K562 (cell line): ENCODE data around the gene TRPV6. TPM values are rescaled to one million over a fixed set of nuclear protein-coding genes. Genes with fewer than 3 reads are reported as not detected.
A peak's percentile ranks its signal among the peaks of the same experiment; 100 is the strongest.

Experiments
- ATAC-seq: fragments of 200-7000 bp; cut with Tn5 transposase; 3 replicates; pipeline ENCODE4 v1.9.1; 2020; ENCODE audit warnings: moderate library complexity
- BruUV-seq: library from RNA; stranded (reverse); fragments of 400-500 nt; replicated peaks from 2 replicates; lab custom pipeline; 2021; lab: Mats Ljungman, UMichigan
- CTCF ChIA-PET: fragments of 300-600 bp; formaldehyde crosslinking; extraction: SDS; loops from one replicate; lab custom pipeline; 2021; ENCODE audit warnings: low intra/inter-chr PET ratio; lab: Yijun Ruan, JAX
- POLR2A ChIA-PET: fragments of 300-600, 350-650 bp; sonication (Branson Sonifier 250); formaldehyde crosslinking; extraction: SDS; loops from one replicate; lab custom pipeline; 2021; ENCODE audit warnings: antibody characterized with exemption, inconsistent platforms; lab: Yijun Ruan, JAX
- DNase-seq, 4 experiments: peaks; one replicate each; pipeline versions ENCODE4 v3.0.0 to v3.0.0-alpha.2; 2011 to 2018; ENCODE audit warnings: low spot score in 3 of 4, mixed read lengths in 3 of 4; ENCODE audit errors: extremely low read depth in 1 of 4
- FAIRE-seq: peaks from 2 replicates; lab custom pipeline; 2011; peaks lifted over from hg19 to GRCh38; lab: Jason Lieb, UNC
- H2AFZ ChIP-seq: 2 replicates; pipeline ENCODE4 v1.6.0; 2011; ENCODE audit warnings: low read depth, low read length, control low read depth, inconsistent platforms
- H3K27ac ChIP-seq: fragments of 200-600 bp; 3 replicates; pipeline ENCODE4 v1.8.0; 2011; ENCODE audit warnings: low read depth, mild to moderate bottlenecking, control low read depth, inconsistent platforms, low read length, moderate library complexity, mixed read lengths; ENCODE audit errors: extremely low read depth
- H3K27me3 ChIP-seq, 2 experiments: fragments of 300-600 bp in 1 of 2; 2 replicates in 1 of 2; 3 replicates in 1 of 2; pipeline versions ENCODE4 v1.6.0 to v1.8.0; 2011; ENCODE audit warnings: inconsistent platforms in 2 of 2, low read length in 2 of 2, mild to moderate bottlenecking in 1 of 2, mixed read lengths in 1 of 2, moderate library complexity in 1 of 2; ENCODE audit not compliant: control insufficient read depth in 2 of 2, insufficient read depth in 2 of 2
- H3K36me3 ChIP-seq: fragments of 300-600 bp; 3 replicates; pipeline ENCODE4 v1.8.0; 2011; ENCODE audit warnings: mild to moderate bottlenecking, low read length, inconsistent platforms; ENCODE audit not compliant: control insufficient read depth, insufficient read depth
- H3K4me1 ChIP-seq, 2 experiments: fragments of 200-600 bp in 1 of 2; replicated peaks in 1 of 2; 2 replicates in 1 of 2; 3 replicates in 1 of 2; pipeline versions ENCODE4 v1.5.1 to v1.8.0; 2011; ENCODE audit warnings: inconsistent platforms in 2 of 2, low read length in 2 of 2, mild to moderate bottlenecking in 1 of 2, mixed read lengths in 1 of 2, moderate library complexity in 1 of 2; ENCODE audit not compliant: control insufficient read depth in 2 of 2, insufficient read depth in 2 of 2
- H3K4me2 ChIP-seq: 2 replicates; pipeline ENCODE4 v1.6.1; 2011; ENCODE audit warnings: low read length, control low read depth, inconsistent platforms, mixed read lengths; ENCODE audit not compliant: insufficient read depth
- H3K4me3 ChIP-seq: fragments of 200-600 bp; sonication (generic), shearing (Covaris generic); 2 replicates; pipeline ENCODE4 v1.5.1; 2016; ENCODE audit warnings: control low read depth, inconsistent platforms
- H3K79me2 ChIP-seq: fragments of 200-600 bp; 3 replicates; pipeline ENCODE4 v1.8.0; 2011; ENCODE audit warnings: low read length, inconsistent platforms; ENCODE audit not compliant: control insufficient read depth, insufficient read depth
- H3K9ac ChIP-seq, 2 experiments: 2 replicates each; pipeline versions ENCODE4 v1.6.0 to v1.6.1; 2011; ENCODE audit warnings: low read depth in 2 of 2, low read length in 2 of 2, control low read depth in 1 of 2, inconsistent platforms in 1 of 2, mild to moderate bottlenecking in 1 of 2, mixed read lengths in 1 of 2; ENCODE audit not compliant: insufficient read depth in 1 of 2
- H3K9me1 ChIP-seq: one replicate; pipeline ENCODE4 v1.6.0; 2011; ENCODE audit warnings: inconsistent platforms, mild to moderate bottlenecking, low read length, moderate library complexity; ENCODE audit not compliant: control insufficient read depth, insufficient read depth
- H3K9me3 ChIP-seq: replicated peaks from 2 replicates; pipeline ENCODE4 v1.5.1; 2011; ENCODE audit warnings: low read depth, low read length, inconsistent platforms; ENCODE audit not compliant: control insufficient read depth, insufficient read depth
- H4K20me1 ChIP-seq: replicated peaks from 2 replicates; pipeline ENCODE4 v1.6.1; 2011; ENCODE audit warnings: low read length, inconsistent platforms, mixed read lengths; ENCODE audit not compliant: control insufficient read depth, insufficient read depth
- CGGBP1 ChIP-seq: fragments of 250-450 bp; sonication (Bioruptor Pico); IDR thresholded peaks from 2 replicates; pipeline ENCODE4 v1.9.0; 2021; ENCODE audit warnings: mild to moderate bottlenecking
- CREM ChIP-seq: IDR thresholded peaks from 2 replicates; pipeline ENCODE4 v1.6.1; 2014; ENCODE audit warnings: antibody characterized with exemption, low read depth
- E4F1 ChIP-seq: fragments of 250-450 bp; sonication (Bioruptor Pico); IDR thresholded peaks from 2 replicates; pipeline ENCODE4 v1.5.0; 2021; ENCODE audit warnings: mild to moderate bottlenecking, borderline replicate concordance
- FOXM1 ChIP-seq, 2 experiments: fragments of 450-650 bp in 1 of 2; sonication (generic) in 1 of 2; formaldehyde crosslinking in 1 of 2; IDR thresholded peaks; 2 replicates each; pipeline versions ENCODE4 v1.6.1 to v1.9.0; 2017 to 2022; ENCODE audit warnings: low read depth in 2 of 2, mild to moderate bottlenecking in 2 of 2, missing genetic modification reagents in 1 of 2, moderate library complexity in 1 of 2
- GTF2F1 ChIP-seq: IDR thresholded peaks from 2 replicates; pipeline ENCODE4 v1.6.1; 2011; ENCODE audit warnings: low read depth, low read length, improper control_type of control experiment
- MCM3 ChIP-seq: fragments of 450-650 bp; IDR thresholded peaks from 2 replicates; pipeline ENCODE4 v1.6.1; 2016
- NFE2L1 ChIP-seq: fragments of 450-650 bp; IDR thresholded peaks from 2 replicates; pipeline ENCODE4 v1.6.1; 2016; ENCODE audit warnings: missing genetic modification characterization, low read depth, mild to moderate bottlenecking, missing compliant biosample characterization, moderate library complexity, borderline replicate concordance
- PHF8 ChIP-seq: fragments of 200-600 bp; sonication (generic); IDR thresholded peaks from 2 replicates; pipeline ENCODE4 v1.6.1; 2012; ENCODE audit warnings: mixed run types, mild to moderate bottlenecking, inconsistent platforms, low read length, moderate library complexity, borderline replicate concordance
- SMARCE1 ChIP-seq: fragments of 450-650 bp; IDR thresholded peaks from 2 replicates; pipeline ENCODE4 v1.7.1; 2016; ENCODE audit warnings: mild to moderate bottlenecking
- TBP ChIP-seq: optimal IDR thresholded peaks from 2 replicates; pipeline ENCODE3; 2011; ENCODE audit warnings: low read depth, low read length, improper control_type of control experiment
- TOE1 ChIP-seq, 2 experiments: fragments of 450-650 bp in 1 of 2; sonication (generic) in 1 of 2; formaldehyde crosslinking in 1 of 2; IDR thresholded peaks; 2 replicates each; pipeline versions ENCODE4 v1.7.1 to v1.8.0; 2016 to 2022; ENCODE audit warnings: borderline replicate concordance in 2 of 2, mild to moderate bottlenecking in 2 of 2, antibody characterized with exemption in 1 of 2, inconsistent platforms in 1 of 2, low read depth in 1 of 2, missing genetic modification reagents in 1 of 2, moderate library complexity in 1 of 2
- ZNF217 ChIP-seq: sonication (generic); formaldehyde crosslinking; IDR thresholded peaks from 2 replicates; pipeline ENCODE4 v1.8.0; 2022; ENCODE audit warnings: mild to moderate bottlenecking, missing genetic modification reagents
- ZNF277 ChIP-seq: fragments of 250-450 bp; sonication (Bioruptor Pico); IDR thresholded peaks from 2 replicates; pipeline ENCODE4 v1.8.0; 2022; ENCODE audit warnings: inconsistent platforms, mild to moderate bottlenecking, moderate library complexity, borderline replicate concordance
- ZNF347 ChIP-seq: fragments of 450-650 bp; formaldehyde crosslinking; IDR thresholded peaks from 2 replicates; pipeline ENCODE4 v1.4.0; 2020; ENCODE audit warnings: low read depth, mild to moderate bottlenecking, moderate library complexity
- ZNF408 ChIP-seq: fragments of 250-450 bp; sonication (Bioruptor Pico); IDR thresholded peaks from 2 replicates; pipeline ENCODE4 v1.4.0; 2020; ENCODE audit warnings: low read depth, mild to moderate bottlenecking, moderate library complexity
- WGBS: fragments of 100-300 bp; shearing (Covaris generic); methylation state at CpG from one replicate; pipeline ENCODE4 v1.1.6; 2016; ENCODE audit warnings: low coverage, mixed read lengths; ENCODE audit not compliant: insufficient coverage; ENCODE audit errors: missing lambda C conversion rate; 5-methylcytosine and 5-hydroxymethylcytosine counted together
- in situ Hi-C: fragments of 300-500 bp; cut with MboI; formaldehyde crosslinking; loops from 4 replicates; pipeline ENCODE4 v1.15.0; 2018; ENCODE audit warnings: inconsistent platforms, mixed read lengths
- intact Hi-C: fragments of 100-400 bp; cut with micrococcal nuclease; formaldehyde crosslinking; loops from 2 replicates; pipeline ENCODE4 v1.14.2; 2022
- polyA plus RNA-seq, 8 experiments: library from polyadenylated mRNA; depleted of rRNA in 4 of 8; stranded (reverse) in 5 of 8; unstranded in 3 of 8; fragments of >200 nt; fragmentation: Nextera tagmentation in 2 of 8; fragmentation: Illumina TruSeq in 1 of 8; extraction: Ambion mirVana in 2 of 8; extraction: Trizol in 1 of 8; gene quantifications; 2 replicates each; pipeline versions ENCODE4 v1.2.1 to v1.2.3, GENCODE V29; 2011 to 2014; ENCODE audit warnings: inconsistent platforms in 1 of 8, missing spikeins in 1 of 8
- total RNA-seq, 7 experiments: library from RNA; depleted of rRNA in 6 of 7; stranded (reverse); fragments of >200 nt in 6 of 7; fragmentation: Illumina TruSeq in 2 of 7; extraction: Trizol in 2 of 7; gene quantifications; 2 replicates each; pipeline versions ENCODE4 v1.2.1 to v1.2.3, GENCODE V29; 2011 to 2021; ENCODE audit warnings: low replicate concordance in 1 of 7

TRPV6 gene
- total and polyA plus RNA-seq, 9 of the 15 experiments (the other 6 are each of a cell fraction or from before 2014, with no cell fraction given): 0.04 to 0.36 (median 0.11) TPM

- DNase-seq (no peak), ATAC-seq (no peak), FAIRE-seq (no peak)
- ChIA-PET CTCF (no interaction called here), POLR2A (no interaction called here)
- no peaks in the 10 kb centered on the region for H3K9me3 ChIP-seq
- TF ChIP-seq ZNF277 (CRISPR knock-in tag): no peak
- no peak for TF ChIP-seq CREM
- no peak for TF ChIP-seq PHF8
- TF ChIP-seq SMARCE1: no peak
- TF ChIP-seq MCM3: no peak
- no peak for TF ChIP-seq NFE2L1 (tag)
- TF ChIP-seq ZNF217 (CRISPR knock-in tag): no peak
- no peak for TF ChIP-seq FOXM1 (IDR thresholded peaks at IDR 0.05; ENCODE audit: low read depth)
- no peak for TF ChIP-seq FOXM1 (CRISPR knock-in tag; IDR thresholded peaks at IDR 0.05; ENCODE audit: low read depth)
- no peak for TF ChIP-seq TOE1 (IDR thresholded peaks at IDR 0.05; ENCODE audit: borderline replicate concordance)
- no peak for TF ChIP-seq TOE1 (CRISPR knock-in tag; IDR thresholded peaks at IDR 0.05; ENCODE audit: borderline replicate concordance, low read depth)
- TF ChIP-seq GTF2F1: no peak
- TF ChIP-seq ZNF347 (CRISPR knock-in tag): no peak
- no peak for TF ChIP-seq CGGBP1 (CRISPR knock-in tag)
- no peak for TF ChIP-seq E4F1 (CRISPR knock-in tag)
- TF ChIP-seq ZNF408 (CRISPR knock-in tag): no peak
- no peak for TF ChIP-seq TBP
- no peaks in the 10 kb centered on the region for H3K9me1 ChIP-seq
- peak overlapping the region in 1 of 2 experiments; percentile 27; a peak in 1 of 4 replicates for H3K9ac ChIP-seq
- no peak overlapping the region for H3K27ac ChIP-seq
- intact Hi-C loops: no loop called here
- peaks cover 0 to 1% of the 10 kb centered on the region in 2 experiments; a peak in 1 of 5 replicates for H3K4me1 ChIP-seq
- WGBS: 4% methylated on average over 18 of the region's 18 CpGs
- no peak overlapping the region for H2AFZ ChIP-seq
- no TSS peak for BruUV-seq
- H3K4me3 ChIP-seq: no peak overlapping the region
- no peak overlapping the region for H3K4me2 ChIP-seq
- no peaks in the 10 kb centered on the region for H3K36me3 ChIP-seq
- H4K20me1 ChIP-seq: no peaks in the 10 kb centered on the region
- in situ Hi-C loops: loop anchor here (5.0 kb wide), 2 partner anchors 125 to 335 kb away; no protein-coding TSS in a partner anchor
- peaks cover 32 to 79% of the 10 kb centered on the region in 2 experiments for H3K27me3 ChIP-seq
- no peaks in the 10 kb centered on the region for H3K79me2 ChIP-seq
These were observed 8.3 kb downstream of the TRPV6 start for GRCh38 chr7:142876991-142877910.
